Calu3 (cell line): ENCODE measurements around the gene NLK. TPM values are rescaled to one million over a fixed set of nuclear protein-coding genes. Genes with fewer than 3 reads are reported as not detected.
A peak's percentile ranks its signal among the peaks of the same experiment; 100 is the strongest.
"Not testable (repeated sequence)": the region's sequence is repeated elsewhere in the genome, so short reads cannot be mapped to it uniquely, and the experiment has no call there.

Source experiments
- BruUV-seq: library from RNA; stranded (reverse); fragments of 400-500 nt; replicated peaks from 2 replicates; lab custom pipeline; 2021; lab: Mats Ljungman, UMichigan
- CTCF ChIA-PET: fragments of 300-600 bp; sonication (Branson Sonifier 250); formaldehyde crosslinking; loops from one replicate; lab custom pipeline; 2022; ENCODE audit warnings: antibody characterized with exemption; lab: Charles Lee
- DNase-seq: peaks from one replicate; pipeline ENCODE4 v3.0.0; 2022
- H3K27ac Mint-ChIP-seq: one replicate; pipeline ENCODE4 v1.8.0; 2022; ENCODE audit warnings: mixed read lengths; ENCODE audit not compliant: unreplicated experiment
- H3K27me3 Mint-ChIP-seq: one replicate; pipeline ENCODE4 v1.8.0; 2022; ENCODE audit warnings: mixed read lengths; ENCODE audit not compliant: unreplicated experiment
- H3K36me3 Mint-ChIP-seq: one replicate; pipeline ENCODE4 v1.8.0; 2022; ENCODE audit warnings: mild to moderate bottlenecking, moderate library complexity, mixed read lengths; ENCODE audit not compliant: insufficient read depth, unreplicated experiment
- H3K4me1 Mint-ChIP-seq: one replicate; pipeline ENCODE4 v1.8.0; 2022; ENCODE audit warnings: mild to moderate bottlenecking, low read depth, mixed read lengths; ENCODE audit not compliant: unreplicated experiment
- H3K4me3 Mint-ChIP-seq: one replicate; pipeline ENCODE4 v1.8.0; 2022; ENCODE audit warnings: mild to moderate bottlenecking, low read depth, moderate library complexity, mixed read lengths; ENCODE audit not compliant: unreplicated experiment
- H3K9me3 Mint-ChIP-seq: one replicate; pipeline ENCODE4 v1.8.0; 2022; ENCODE audit warnings: low read depth, mixed read lengths; ENCODE audit not compliant: unreplicated experiment
- CTCF ChIP-seq: fragments of 200-600 bp; IDR thresholded peaks from one replicate; pipeline ENCODE4 v1.8.0; 2022; ENCODE audit warnings: antibody characterized with exemption; ENCODE audit not compliant: unreplicated experiment
- intact Hi-C: fragments of 100-400 bp; cut with micrococcal nuclease; formaldehyde crosslinking; loops from one replicate; pipeline ENCODE4 v1.10.0; 2022; ENCODE audit not compliant: unreplicated experiment
- total RNA-seq: library from RNA; stranded (reverse); gene quantifications from 2 replicates; pipeline ENCODE4 v1.2.3, GENCODE V29; 2022

Gene NLK
- total RNA-seq, 1 experiment from 2014 or later = 20.4 TPM

GRCh38 chr17:28232966-28233870, 190.7 kb downstream of the NLK start:
- not testable (repeated sequence) for H3K9me3 Mint-ChIP-seq, DNase-seq, H3K27me3 Mint-ChIP-seq
- Mint-ChIP-seq H3K36me3 (peaks cover 12% of the 10 kb centered on the region), H3K4me3 (peak overlapping the region; percentile 65), H3K4me1 (peaks cover 31% of the 10 kb centered on the region), H3K27ac (peak overlapping the region; percentile 87)
- peak; percentile 50 for TF ChIP-seq CTCF
- TSS peak; percentile 84 for BruUV-seq
- CTCF ChIA-PET = interaction anchor here (0.6 to 1.6 kb wide), 9 partner anchors 16 to 947 kb away, joined by 3 to 11 read pairs (median 4); partner anchors contain the start of genes IFT20, LYRM9, MYO18A and TNFAIP1
- intact Hi-C loops = loop anchor here (5.0 kb wide), 2 partner anchors 89 to 336 kb away; no protein-coding TSS in a partner anchor

- CTCF ChIA-PET = interaction anchor here (0.9 to 1.6 kb wide), 8 partner anchors 15 to 429 kb away, joined by 3 to 11 read pairs (median 4); partner anchors contain the start of genes IFT20, LYRM9 and TNFAIP1
- not testable (repeated sequence) for H3K9me3 Mint-ChIP-seq, BruUV-seq, H3K27me3 Mint-ChIP-seq
- intact Hi-C loops = loop anchor here (5.0 kb wide), 2 partner anchors 88 to 337 kb away; no protein-coding TSS in a partner anchor
- Mint-ChIP-seq H3K36me3 (peaks cover 12% of the 10 kb centered on the region), H3K4me1 (peaks cover 31% of the 10 kb centered on the region), H3K4me3 (peak overlapping the region; percentile 65), H3K27ac (peak overlapping the region; percentile 87)
- peak; percentile 83 for DNase-seq
Measured at GRCh38 chr17:28233872-28234856, 191.7 kb downstream of the NLK start.

DNA sequence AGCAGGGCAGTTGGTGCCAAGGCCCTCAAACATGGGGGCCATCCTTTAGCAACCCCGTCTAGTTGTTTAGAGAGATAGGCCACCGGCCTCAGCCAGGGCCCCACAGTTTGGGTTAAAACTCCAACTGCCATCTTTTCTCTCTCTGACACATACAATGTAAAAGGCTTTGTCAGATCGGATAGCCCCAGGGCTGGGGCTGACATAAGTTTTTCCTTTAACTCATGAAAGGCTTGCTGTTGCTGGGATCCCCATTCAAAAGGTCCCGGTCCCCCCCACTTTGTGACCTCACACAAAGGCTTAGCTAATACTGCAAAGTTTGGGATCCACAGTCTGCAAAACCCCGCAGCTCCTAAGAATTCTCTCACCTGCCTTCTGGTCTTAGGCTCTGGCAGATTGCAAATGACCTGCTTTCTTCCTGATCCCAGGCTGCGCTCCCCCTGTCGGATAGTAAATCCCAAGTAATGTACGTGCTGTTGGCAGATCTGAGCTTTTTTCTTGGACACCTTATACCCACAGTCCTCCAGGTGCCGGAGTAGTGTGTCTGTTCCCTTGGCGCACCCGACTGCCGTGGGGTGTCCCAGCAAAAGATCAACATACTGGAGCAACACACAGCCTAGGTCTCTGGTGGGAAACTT, 192.7 kb downstream of the NLK start:
- H3K27ac Mint-ChIP-seq, intact Hi-C loops: not testable (repeated sequence)
- peaks cover 30% of the 10 kb centered on the region for H3K4me1 Mint-ChIP-seq

GRCh38 chr17:28236033-28236653, 193.7 kb downstream of the NLK start:
- H3K4me3 Mint-ChIP-seq, BruUV-seq, intact Hi-C loops, H3K27ac Mint-ChIP-seq, H3K27me3 Mint-ChIP-seq, DNase-seq, H3K9me3 Mint-ChIP-seq, CTCF ChIA-PET: not testable (repeated sequence)
- peaks cover 12% of the 10 kb centered on the region for H3K36me3 Mint-ChIP-seq
- peaks cover 21% of the 10 kb centered on the region for H3K4me1 Mint-ChIP-seq

More for the DNA sequence above, 192.7 kb downstream of the NLK start:
- not testable (repeated sequence) for DNase-seq, BruUV-seq, H3K27me3 Mint-ChIP-seq, H3K4me3 Mint-ChIP-seq, H3K9me3 Mint-ChIP-seq
- CTCF ChIA-PET = interaction anchor here (1.6 kb wide), 1 partner anchor 14 kb away, joined by 4 read pairs; no protein-coding TSS in a partner anchor
- H3K36me3 Mint-ChIP-seq = peaks cover 12% of the 10 kb centered on the region

DNA sequence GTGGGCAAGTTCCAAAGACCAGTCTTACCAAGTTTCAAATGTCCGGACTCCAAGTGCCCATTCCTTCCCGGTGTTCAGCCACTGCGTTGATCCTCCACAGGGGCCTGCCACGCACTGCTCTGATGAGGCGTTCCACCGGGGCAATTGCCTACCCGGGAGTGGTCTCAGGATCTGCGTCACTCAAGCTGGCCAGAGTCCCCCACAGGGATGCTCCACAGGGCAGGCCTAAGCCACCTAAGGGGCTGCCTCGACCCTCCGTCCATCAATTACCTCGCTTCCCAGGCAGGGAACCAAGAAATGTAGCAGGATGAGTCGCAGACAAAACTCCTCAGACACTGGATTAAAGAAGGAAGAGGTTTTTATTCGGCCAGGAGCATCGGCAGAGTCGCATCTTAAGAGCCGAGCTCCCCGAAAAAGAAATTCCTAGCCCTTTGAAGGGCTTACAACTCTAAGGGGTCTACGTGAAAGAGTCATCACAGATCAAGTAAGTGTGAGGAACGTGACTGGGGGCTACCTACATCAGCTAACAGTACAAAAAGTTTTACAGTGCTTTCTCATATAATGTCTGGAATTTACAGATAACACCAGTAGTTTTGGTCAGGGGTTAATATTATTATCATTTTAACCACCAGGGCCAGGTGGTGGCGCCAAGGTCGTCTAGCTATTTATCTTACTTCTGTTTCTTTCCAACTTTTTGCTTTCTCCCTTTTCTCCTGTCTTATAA, 196.2 kb downstream of the NLK start:
- BruUV-seq, H3K36me3 Mint-ChIP-seq, DNase-seq, H3K4me3 Mint-ChIP-seq, H3K27me3 Mint-ChIP-seq, H3K9me3 Mint-ChIP-seq, CTCF ChIA-PET, intact Hi-C loops, H3K27ac Mint-ChIP-seq: not testable (repeated sequence)
- peaks cover 20% of the 10 kb centered on the region for H3K4me1 Mint-ChIP-seq
